ENCODE data around the gene FKBP3.

The FKBP3 gene

GRCh38 chr14:45140661-45141187, 6.4 kb upstream of the FKBP3 start:
- H3K27me3 ChIP-seq (ENCODE audit: control insufficient read depth, insufficient read depth, low read length), result no peaks in the 10 kb centered on the region
- peaks cover 6% of the 10 kb centered on the region for H3K36me3 ChIP-seq (ENCODE audit: control insufficient read depth, insufficient read depth, low read length)
- no peak overlapping the region for H3K4me3 ChIP-seq (ENCODE audit: low read depth, low read length)
- no peak overlapping the region for H3K27ac ChIP-seq (ENCODE audit: low read depth, low read length)
- no peaks in the 10 kb centered on the region for H3K9me3 ChIP-seq (ENCODE audit: control insufficient read depth, insufficient read depth, low read depth, low read length)
- H3K9ac ChIP-seq (ENCODE audit: low read length), result no peak overlapping the region
- H3K4me1 ChIP-seq (ENCODE audit: control insufficient read depth, insufficient read depth, low read length), result peaks cover 10% of the 10 kb centered on the region; the same call in 1 of the 2 replicates

- Histone ChIP-seq H3K36me3 (ENCODE audit: control insufficient read depth, insufficient read depth, low read length) (no peaks in the 10 kb centered on the region; the same call in 1 of the 2 replicates), H3K9me3 (ENCODE audit: control insufficient read depth, insufficient read depth, low read depth, low read length) (no peaks in the 10 kb centered on the region), H3K4me3 (ENCODE audit: low read depth, low read length) (peak overlapping the region; percentile 99), H3K27ac (ENCODE audit: low read depth, low read length) (no peak overlapping the region), H3K27me3 (ENCODE audit: control insufficient read depth, insufficient read depth, low read length) (no peaks in the 10 kb centered on the region), H3K4me1 (ENCODE audit: control insufficient read depth, insufficient read depth, low read length) (peaks cover 10% of the 10 kb centered on the region; the same call in 1 of the 2 replicates), H3K9ac (ENCODE audit: low read length) (peak overlapping the region; percentile 81)
Observed at GRCh38 chr14:45136399-45136798, 2.1 kb upstream of the FKBP3 start.

- Histone ChIP-seq H3K9ac (ENCODE audit: low read length) (peak within 1 kb of the TSS; percentile 81), H3K4me1 (ENCODE audit: control insufficient read depth, insufficient read depth, low read length) (peaks cover 10% of the 10 kb centered on the region; the same call in 1 of the 2 replicates), H3K27ac (ENCODE audit: low read depth, low read length) (no peak within 1 kb of the TSS; the same call in 1 of the 2 replicates), H3K27me3 (ENCODE audit: control insufficient read depth, insufficient read depth, low read length) (no peaks in the 10 kb centered on the region), H3K36me3 (ENCODE audit: control insufficient read depth, insufficient read depth, low read length) (no peaks in the 10 kb centered on the region; the same call in 1 of the 2 replicates), H3K9me3 (ENCODE audit: control insufficient read depth, insufficient read depth, low read depth, low read length) (no peaks in the 10 kb centered on the region), H3K4me3 (ENCODE audit: low read depth, low read length) (peak within 1 kb of the TSS; percentile 99)
Observed at GRCh38 chr14:45135659-45136395, 1.5 kb upstream of the FKBP3 start, which contains the start of gene FANCM. FANCM (plus strand) TSS chr14:45135930; CDS start chr14:45136032, 102 bp downstream.

- peak overlapping the region; percentile 10 for H3K9ac ChIP-seq (ENCODE audit: low read length)
- H3K27ac ChIP-seq (ENCODE audit: low read depth, low read length), result no peak overlapping the region; the same call in 1 of the 2 replicates
Observed at GRCh38 chr14:45135156-45135555, 875 bp upstream of the FKBP3 start.

GRCh38 chr14:45133683-45134050, 614 bp downstream of the FKBP3 start:
- Histone ChIP-seq H3K9me3 (ENCODE audit: control insufficient read depth, insufficient read depth, low read depth, low read length) (no peaks in the 10 kb centered on the region), H3K9ac (ENCODE audit: low read length) (peak overlapping the region; percentile 99)

More at GRCh38 chr14:45135156-45135555, 875 bp upstream of the FKBP3 start:
- Histone ChIP-seq H3K4me3 (ENCODE audit: low read depth, low read length) (peak overlapping the region; percentile 99), H3K36me3 (ENCODE audit: control insufficient read depth, insufficient read depth, low read length) (no peaks in the 10 kb centered on the region; the same call in 1 of the 2 replicates), H3K4me1 (ENCODE audit: control insufficient read depth, insufficient read depth, low read length) (peaks cover 10% of the 10 kb centered on the region; the same call in 1 of the 2 replicates), H3K27me3 (ENCODE audit: control insufficient read depth, insufficient read depth, low read length) (no peaks in the 10 kb centered on the region), H3K9me3 (ENCODE audit: control insufficient read depth, insufficient read depth, low read depth, low read length) (no peaks in the 10 kb centered on the region)

GRCh38 chr14:45128963-45129629, 5.2 kb downstream of the FKBP3 start:
- Histone ChIP-seq H3K4me1 (ENCODE audit: control insufficient read depth, insufficient read depth, low read length) (no peaks in the 10 kb centered on the region), H3K9me3 (ENCODE audit: control insufficient read depth, insufficient read depth, low read depth, low read length) (no peaks in the 10 kb centered on the region), H3K36me3 (ENCODE audit: control insufficient read depth, insufficient read depth, low read length) (peaks cover 52% of the 10 kb centered on the region), H3K27me3 (ENCODE audit: control insufficient read depth, insufficient read depth, low read length) (no peaks in the 10 kb centered on the region), H3K9ac (ENCODE audit: low read length) (no peak overlapping the region), H3K27ac (ENCODE audit: low read depth, low read length) (no peak overlapping the region), H3K4me3 (ENCODE audit: low read depth, low read length) (no peak overlapping the region)

More at GRCh38 chr14:45133683-45134050, 614 bp downstream of the FKBP3 start:
- H3K27me3 ChIP-seq (ENCODE audit: control insufficient read depth, insufficient read depth, low read length), result no peaks in the 10 kb centered on the region
- peaks cover 14% of the 10 kb centered on the region for H3K36me3 ChIP-seq (ENCODE audit: control insufficient read depth, insufficient read depth, low read length)
- peak overlapping the region; percentile 99 for H3K4me3 ChIP-seq (ENCODE audit: low read depth, low read length)
- H3K4me1 ChIP-seq (ENCODE audit: control insufficient read depth, insufficient read depth, low read length), result peaks cover 10% of the 10 kb centered on the region; the same call in 1 of the 2 replicates
- H3K27ac ChIP-seq (ENCODE audit: low read depth, low read length), result peak overlapping the region; percentile 99

- no peak overlapping the region for H3K27ac ChIP-seq (ENCODE audit: low read depth, low read length)
- H3K4me3 ChIP-seq (ENCODE audit: low read depth, low read length), result no peak overlapping the region
- H3K27me3 ChIP-seq (ENCODE audit: control insufficient read depth, insufficient read depth, low read length), result no peaks in the 10 kb centered on the region
- H3K9ac ChIP-seq (ENCODE audit: low read length), result no peak overlapping the region
- no peaks in the 10 kb centered on the region for H3K4me1 ChIP-seq (ENCODE audit: control insufficient read depth, insufficient read depth, low read length)
- peaks cover 79% of the 10 kb centered on the region for H3K36me3 ChIP-seq (ENCODE audit: control insufficient read depth, insufficient read depth, low read length)
- no peaks in the 10 kb centered on the region for H3K9me3 ChIP-seq (ENCODE audit: control insufficient read depth, insufficient read depth, low read depth, low read length)
Observed at GRCh38 chr14:45125754-45126153, 8.5 kb downstream of the FKBP3 start.

GRCh38 chr14:45123271-45123670, 11.0 kb downstream of the FKBP3 start:
- Histone ChIP-seq H3K36me3 (ENCODE audit: control insufficient read depth, insufficient read depth, low read length) (peaks cover 86% of the 10 kb centered on the region), H3K9ac (ENCODE audit: low read length) (no peak overlapping the region), H3K4me3 (ENCODE audit: low read depth, low read length) (no peak overlapping the region), H3K4me1 (ENCODE audit: control insufficient read depth, insufficient read depth, low read length) (no peaks in the 10 kb centered on the region), H3K27me3 (ENCODE audit: control insufficient read depth, insufficient read depth, low read length) (no peaks in the 10 kb centered on the region), H3K27ac (ENCODE audit: low read depth, low read length) (no peak overlapping the region), H3K9me3 (ENCODE audit: control insufficient read depth, insufficient read depth, low read depth, low read length) (no peaks in the 10 kb centered on the region)

GRCh38 chr14:45120096-45120495, 14.2 kb downstream of the FKBP3 start:
- no peak overlapping the region for H3K9ac ChIP-seq (ENCODE audit: low read length)
- no peak overlapping the region for H3K27ac ChIP-seq (ENCODE audit: low read depth, low read length)
- no peaks in the 10 kb centered on the region for H3K4me1 ChIP-seq (ENCODE audit: control insufficient read depth, insufficient read depth, low read length)
- no peaks in the 10 kb centered on the region for H3K9me3 ChIP-seq (ENCODE audit: control insufficient read depth, insufficient read depth, low read depth, low read length)
- no peak overlapping the region for H3K4me3 ChIP-seq (ENCODE audit: low read depth, low read length)
- H3K36me3 ChIP-seq (ENCODE audit: control insufficient read depth, insufficient read depth, low read length), result peaks cover 90% of the 10 kb centered on the region
- H3K27me3 ChIP-seq (ENCODE audit: control insufficient read depth, insufficient read depth, low read length), result no peaks in the 10 kb centered on the region

GRCh38 chr14:45118594-45118993, 15.7 kb downstream of the FKBP3 start:
- Histone ChIP-seq H3K27me3 (ENCODE audit: control insufficient read depth, insufficient read depth, low read length) (no peaks in the 10 kb centered on the region), H3K9me3 (ENCODE audit: control insufficient read depth, insufficient read depth, low read depth, low read length) (no peaks in the 10 kb centered on the region), H3K27ac (ENCODE audit: low read depth, low read length) (no peak overlapping the region), H3K4me1 (ENCODE audit: control insufficient read depth, insufficient read depth, low read length) (no peaks in the 10 kb centered on the region), H3K4me3 (ENCODE audit: low read depth, low read length) (no peak overlapping the region), H3K36me3 (ENCODE audit: control insufficient read depth, insufficient read depth, low read length) (peaks cover 92% of the 10 kb centered on the region), H3K9ac (ENCODE audit: low read length) (no peak overlapping the region)

- Histone ChIP-seq H3K27me3 (ENCODE audit: control insufficient read depth, insufficient read depth, low read length) (no peaks in the 10 kb centered on the region), H3K4me3 (ENCODE audit: low read depth, low read length) (no peak overlapping the region), H3K9me3 (ENCODE audit: control insufficient read depth, insufficient read depth, low read depth, low read length) (no peaks in the 10 kb centered on the region), H3K9ac (ENCODE audit: low read length) (no peak overlapping the region), H3K4me1 (ENCODE audit: control insufficient read depth, insufficient read depth, low read length) (no peaks in the 10 kb centered on the region), H3K36me3 (ENCODE audit: control insufficient read depth, insufficient read depth, low read length) (peaks cover 97% of the 10 kb centered on the region), H3K27ac (ENCODE audit: low read depth, low read length) (no peak overlapping the region)
Observed at GRCh38 chr14:45114327-45114726, 20.0 kb downstream of the FKBP3 start.
